Measurements from ENCODE around the gene ANKRD31. TPM values are rescaled to one million over a fixed set of nuclear protein-coding genes. Genes with fewer than 3 reads are reported as not detected.

Gene ANKRD31
- total RNA-seq, 1 experiment from 2014 or later = 0.11 TPM

DNA sequence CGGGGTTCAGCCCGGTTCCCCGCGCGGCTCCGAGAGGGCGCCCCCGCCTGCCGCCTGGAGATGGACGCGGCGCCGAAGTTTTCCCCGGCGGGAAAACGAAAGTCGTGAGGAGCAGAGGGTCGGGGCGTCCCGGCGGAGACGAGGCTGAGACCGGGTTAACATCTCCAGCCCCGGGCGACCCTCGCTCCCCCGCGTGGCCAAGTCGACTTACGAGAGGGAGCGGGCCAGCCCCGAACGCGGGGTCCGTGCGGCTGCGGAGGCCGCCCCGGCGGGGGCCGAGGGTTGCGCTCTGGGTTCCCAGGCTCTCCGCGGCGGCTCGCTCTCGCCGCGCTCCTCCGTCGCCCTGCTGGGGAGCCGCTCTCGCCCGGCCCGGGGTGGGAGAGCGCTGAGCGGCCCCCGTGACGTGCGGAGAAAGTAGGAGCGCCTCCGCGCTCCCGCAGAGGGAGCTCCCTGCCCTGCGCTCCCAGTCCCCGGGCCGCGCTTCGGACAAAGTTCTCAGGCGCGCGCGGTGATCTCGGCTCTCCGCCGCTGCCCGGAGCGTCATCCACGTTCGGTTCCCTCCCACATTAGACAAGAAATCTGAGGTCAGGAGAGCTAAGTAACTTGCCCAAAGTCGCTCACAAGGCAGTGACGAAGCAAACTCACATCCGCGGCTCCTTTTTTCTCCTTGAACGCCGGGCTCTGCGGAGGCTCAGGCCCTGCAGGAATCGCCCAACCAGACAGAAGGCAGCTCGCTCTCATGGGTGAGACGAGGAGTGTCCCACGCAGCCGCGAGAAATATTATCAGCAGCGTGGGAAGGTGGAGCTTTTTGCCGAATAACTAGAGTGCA lies 183.2 kb downstream of the ANKRD31 start:
- peak overlapping the region; percentile 90 for H3K9ac ChIP-seq (ENCODE audit: extremely low read depth, insufficient read length, low read length)
- H3K79me2 ChIP-seq (ENCODE audit: insufficient read depth, low read length) = peaks cover 29% of the 10 kb centered on the region; the same call in 1 of the 2 replicates
- Mint-ChIP-seq H3K27ac (peak overlapping the region in 1 of 3 experiments; percentile 12; a peak in 1 of 7 replicates), H3K27me3 (ENCODE audit: low read depth) (peaks cover 37% of the 10 kb centered on the region), H3K4me3 (peak overlapping the region; percentile 74 to 85), H3K36me3 (ENCODE audit: insufficient read depth in 1 of 3, low read depth in 3 of 3) (peaks cover 0 to 4% (median 0%) of the 10 kb centered on the region in 3 experiments; a peak in 1 of 7 replicates), H3K4me1 (peaks cover 52 to 54% of the 10 kb centered on the region in 2 experiments), H3K9me3 (no peaks in the 10 kb centered on the region; a peak in 2 of 5 replicates)
- H4K8ac ChIP-seq (replicated peaks; ENCODE audit: insufficient read length, low read depth, low read length) = no peak overlapping the region
- no peak overlapping the region for H3T11ph ChIP-seq (ENCODE audit: low read length)
- peak overlapping the region; percentile 86 for H3K14ac ChIP-seq (ENCODE audit: insufficient read depth, low read length)
- peaks cover 13% of the 10 kb centered on the region for H3K23me2 ChIP-seq (ENCODE audit: insufficient read length, low read depth, low read length, poor library complexity, severe bottlenecking)
- peak overlapping the region; percentile 9 for H3K27ac ChIP-seq (ENCODE audit: insufficient read length, low read depth, low read length)
- H2BK12ac ChIP-seq (ENCODE audit: insufficient read length, low read depth, low read length) = peak overlapping the region; percentile 80
- no peak overlapping the region for H2AFZ ChIP-seq (ENCODE audit: low read length)
- TF ChIP-seq CTCF (conservative IDR thresholded peaks at IDR 0.05) = 0 out of 3 replicates have a peak, but pooled peaks have one; percentile 18
- no peaks in the 10 kb centered on the region; the same call in 1 of the 2 replicates for H3K27me3 ChIP-seq (ENCODE audit: insufficient read depth, low read length)
- no peaks in the 10 kb centered on the region for H3K79me1 ChIP-seq (ENCODE audit: insufficient read depth, low read depth, low read length, poor library complexity, severe bottlenecking)
- H3K56ac ChIP-seq (ENCODE audit: insufficient read length, low read depth, low read length) = no peak overlapping the region
- H2BK120ac ChIP-seq (ENCODE audit: low read depth, low read length, poor library complexity, severe bottlenecking) = no peak overlapping the region
- no peak overlapping the region for H4K91ac ChIP-seq (ENCODE audit: insufficient read length, low read depth, low read length)
- no peak overlapping the region for H3K4ac ChIP-seq (ENCODE audit: low read depth, low read length)
- no peaks in the 10 kb centered on the region for H4K20me1 ChIP-seq (ENCODE audit: control insufficient read depth, insufficient read depth, insufficient read length)
- no peak overlapping the region for H2BK5ac ChIP-seq (ENCODE audit: insufficient read length, low read length)
- peak overlapping the region; percentile 21 for H3K18ac ChIP-seq (ENCODE audit: insufficient read length, low read depth, low read length)
- DNase-seq = peak; percentile 55
- H3K9me3 ChIP-seq (ENCODE audit: control insufficient read depth, low read depth, low read length) = no peaks in the 10 kb centered on the region
- H2AK5ac ChIP-seq (ENCODE audit: insufficient read length, low read length) = no peak overlapping the region
- no peak overlapping the region for H3K23ac ChIP-seq (ENCODE audit: insufficient read length, low read depth, low read length)
- peak overlapping the region; percentile 76 for H3K4me2 ChIP-seq (ENCODE audit: insufficient read depth, insufficient read length, low read length)
- H2BK20ac ChIP-seq (ENCODE audit: low read depth, low read length, poor library complexity, severe bottlenecking) = no peak overlapping the region
- H2BK15ac ChIP-seq (ENCODE audit: low read depth, low read length) = no peak overlapping the region
- H3K4me1 ChIP-seq (ENCODE audit: insufficient read depth, low read length) = peaks cover 28% of the 10 kb centered on the region
- no peak overlapping the region for H4K5ac ChIP-seq (ENCODE audit: insufficient read length, low read depth, low read length)
- no CpG with 5 or more reads among the region's 95 CpGs for WGBS (ENCODE audit: extremely low coverage, insufficient read length, low lambda C conversion rate)
